Activated CD8-positive, alpha-beta memory T cell treated with anti-CD3 and anti-CD28 coated beads for 24 hours (primary cell): ENCODE data around the gene TIFAB.

Experiments
- DNase-seq: peaks from one replicate; pipeline ENCODE4 v3.0.0-alpha.2; 2020

Gene TIFAB

GRCh38 chr5:135481387-135481786 is 29.2 kb upstream of the TIFAB start:
- no peak for DNase-seq

DNA sequence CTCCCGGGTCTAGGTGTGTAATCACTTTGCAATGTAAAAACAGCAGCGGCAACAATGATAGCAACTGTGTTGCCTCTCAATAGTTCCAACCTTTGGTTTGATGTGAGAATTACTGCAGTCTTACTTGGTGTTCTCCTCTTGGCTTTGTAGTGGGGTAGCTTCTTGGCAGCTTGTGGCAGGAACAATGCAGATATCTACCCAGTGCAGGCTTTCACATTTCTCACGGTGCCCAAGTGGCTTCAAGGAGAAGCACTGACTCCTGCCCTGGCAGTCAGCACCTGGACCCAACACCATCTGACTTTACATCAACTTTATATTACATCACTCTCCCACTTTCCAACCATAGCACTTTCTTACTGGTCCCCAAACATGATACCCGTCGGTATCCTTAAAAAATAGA is 28.4 kb upstream of the TIFAB start:
- DNase-seq = no peak

GRCh38 chr5:135478938-135479337 is 26.8 kb upstream of the TIFAB start:
- no peak for DNase-seq

- no peak for DNase-seq
Measured at GRCh38 chr5:135477613-135478066, 25.5 kb upstream of the TIFAB start.

- DNase-seq = no peak
Measured at GRCh38 chr5:135476615-135477581, 24.7 kb upstream of the TIFAB start.

- DNase-seq = no peak
Measured at GRCh38 chr5:135473956-135474670, 22.0 kb upstream of the TIFAB start.

DNA sequence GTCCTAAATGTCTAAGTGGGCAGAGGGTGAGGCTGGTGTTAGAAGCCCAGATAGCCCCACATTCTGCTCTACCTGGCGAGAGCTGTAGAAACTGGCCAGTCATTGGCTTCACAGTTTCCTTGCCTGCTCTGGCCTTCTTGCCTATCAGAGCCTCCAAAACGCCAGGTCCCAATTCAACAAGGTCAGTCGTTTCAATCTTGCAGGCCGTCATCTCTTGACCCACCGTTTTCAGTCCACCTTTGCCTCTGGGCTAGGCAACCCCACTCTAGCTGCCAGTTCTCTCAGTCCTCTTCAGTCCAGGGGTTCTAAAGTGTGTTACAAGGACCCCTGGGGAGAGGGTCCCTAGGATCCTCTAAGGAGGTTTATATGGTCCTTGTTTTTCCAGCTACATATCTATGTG is 20.0 kb upstream of the TIFAB start:
- DNase-seq = no peak

DNA sequence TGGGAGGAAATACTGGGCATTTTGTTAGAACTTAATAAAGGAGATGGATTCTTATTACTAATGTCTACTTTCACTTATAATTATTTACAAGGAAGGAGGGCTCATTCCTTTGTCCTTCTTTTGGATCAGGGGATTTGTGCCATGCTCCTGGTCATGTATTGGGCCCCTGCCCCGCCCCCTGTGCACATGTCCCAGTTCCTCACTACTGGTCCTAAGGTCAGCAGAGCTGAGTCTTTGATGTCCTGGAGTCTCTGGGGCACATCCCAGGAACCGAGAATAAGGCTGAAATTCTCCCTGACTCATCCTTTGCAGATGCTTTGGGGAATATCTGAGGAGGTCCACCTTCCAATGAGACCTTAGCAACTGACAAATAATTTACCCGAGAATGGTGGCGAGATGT is 19.6 kb upstream of the TIFAB start:
- DNase-seq = no peak

- no peak for DNase-seq
Measured at GRCh38 chr5:135469911-135470310, 17.8 kb upstream of the TIFAB start.

DNA sequence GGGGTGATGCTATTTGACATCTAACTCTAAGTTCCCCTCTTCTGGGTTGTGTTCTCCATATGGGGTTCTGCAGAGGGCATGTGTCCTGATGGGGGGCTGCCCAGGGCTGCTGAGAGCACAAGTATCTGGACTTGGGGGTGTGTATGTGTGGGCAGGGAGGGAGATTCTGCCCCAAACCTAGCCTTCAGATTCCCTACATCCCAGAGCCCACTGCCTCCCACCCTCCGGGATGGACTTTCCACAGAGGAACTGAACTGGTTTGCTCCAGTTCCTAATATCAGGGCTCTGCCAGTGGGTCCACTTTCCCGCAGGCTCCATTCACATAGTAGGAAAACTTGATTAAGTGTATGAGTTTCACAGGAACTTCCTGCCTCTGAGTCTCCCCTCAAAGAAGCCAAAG is 16.4 kb upstream of the TIFAB start:
- no peak for DNase-seq

DNA sequence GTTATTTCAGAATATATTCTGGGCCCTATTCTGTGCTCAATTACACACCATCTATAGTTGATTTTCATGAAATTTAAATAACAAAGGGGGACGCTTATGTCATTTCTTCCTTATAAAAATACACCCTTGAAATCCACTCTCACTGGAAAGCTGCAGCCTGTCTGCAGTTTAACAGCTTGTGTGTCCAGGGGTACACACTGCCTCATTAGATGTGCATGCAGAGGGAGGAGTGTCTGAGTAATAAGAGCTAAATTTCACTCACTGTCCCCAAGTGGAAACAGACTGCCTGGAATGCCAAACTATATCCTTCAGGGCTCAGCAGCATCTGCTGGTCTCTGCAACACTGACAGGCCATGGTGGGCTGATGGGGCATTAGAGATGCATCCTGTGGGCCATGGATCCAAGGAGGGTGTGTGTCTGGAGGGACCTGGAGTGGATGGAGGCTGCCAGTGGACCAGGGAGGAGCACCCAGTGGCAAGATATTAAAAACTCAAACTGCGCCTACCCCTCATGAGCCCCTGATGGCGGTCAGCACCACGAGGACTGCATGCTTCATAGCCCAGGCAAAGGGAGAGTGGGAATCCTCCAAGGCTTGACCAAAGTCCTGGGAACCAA is 15.8 kb upstream of the TIFAB start:
- no peak for DNase-seq

GRCh38 chr5:135467051-135467625 is 15.0 kb upstream of the TIFAB start:
- no peak for DNase-seq

DNA sequence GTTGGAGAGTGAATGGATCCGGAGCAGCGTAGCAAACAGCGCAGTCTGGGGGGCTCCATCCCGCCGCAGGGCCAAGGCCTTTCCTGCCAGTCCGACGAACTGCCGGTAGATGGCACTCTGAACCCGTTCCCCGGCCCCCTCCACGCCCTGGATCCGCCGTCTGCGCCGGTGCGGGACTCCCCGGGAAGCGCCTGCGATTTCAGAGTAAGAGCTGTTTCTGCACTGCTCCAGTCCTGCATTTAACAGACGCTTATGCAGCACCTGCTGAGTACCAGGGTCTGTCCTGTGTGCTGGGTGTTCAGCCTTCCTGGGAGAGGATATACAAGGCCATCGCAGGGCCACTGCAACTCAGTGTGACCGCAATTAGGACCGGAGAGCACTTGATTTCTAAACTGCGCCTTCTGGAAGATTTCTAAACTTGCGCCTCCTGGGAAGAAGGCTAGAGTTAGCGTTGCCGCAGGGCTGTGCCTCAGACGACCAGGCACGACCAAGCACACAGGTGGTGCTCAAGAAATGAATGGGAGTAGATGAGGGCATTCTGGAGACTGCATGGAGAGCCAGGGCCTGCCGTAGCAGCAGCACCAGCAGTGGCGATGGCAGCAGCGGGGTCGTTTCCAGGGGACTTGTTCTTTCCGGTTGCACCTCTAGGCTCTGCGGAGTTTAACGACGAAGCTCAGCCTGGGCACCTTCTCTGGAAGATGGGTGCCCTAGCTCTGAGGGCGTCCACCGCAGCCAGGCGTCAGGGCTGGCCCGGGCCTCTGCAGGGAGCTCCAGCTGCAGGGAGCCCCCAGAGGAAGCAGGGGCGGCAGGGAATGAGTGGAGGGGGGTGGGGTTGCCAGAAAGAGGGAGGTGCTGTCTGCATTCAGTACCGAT is 14.3 kb upstream of the TIFAB start:
- peak; percentile 87 for DNase-seq

GRCh38 chr5:135465391-135466122 is 13.4 kb upstream of the TIFAB start:
- DNase-seq = no peak

- peak; percentile 65 for DNase-seq
Measured at GRCh38 chr5:135462304-135462703, 10.2 kb upstream of the TIFAB start.

GRCh38 chr5:135461481-135462151 is 9.5 kb upstream of the TIFAB start:
- no peak for DNase-seq

GRCh38 chr5:135460246-135461033 is 8.3 kb upstream of the TIFAB start:
- DNase-seq = no peak

DNA sequence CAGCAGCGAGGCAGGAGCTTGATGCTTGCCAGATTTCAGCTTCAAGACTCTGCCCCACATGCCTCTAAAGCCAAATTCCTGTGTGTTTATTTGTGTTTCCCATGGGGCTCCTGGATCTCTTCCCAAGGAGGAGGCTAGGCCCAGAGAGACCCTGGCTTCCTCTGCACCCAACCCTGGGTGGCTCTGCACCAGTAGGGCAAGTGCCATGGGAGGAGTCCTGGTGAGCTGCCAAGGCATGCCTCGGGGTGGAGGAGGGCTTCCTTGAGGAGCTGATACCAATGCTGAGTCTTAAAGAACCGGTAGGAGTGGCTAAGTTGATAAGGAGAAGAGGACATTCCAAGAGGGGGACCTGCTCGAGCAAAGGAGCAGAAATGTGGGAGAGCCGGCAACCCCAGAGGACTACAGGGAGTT is 6.8 kb upstream of the TIFAB start:
- DNase-seq = no peak

- no peak for DNase-seq
Measured at GRCh38 chr5:135458356-135458755, 6.2 kb upstream of the TIFAB start.
